ENCODE measurements around the gene ZFYVE21. TPM values are rescaled to one million over a fixed set of nuclear protein-coding genes. Genes with fewer than 3 reads are reported as not detected.

The ZFYVE21 gene
- total RNA-seq, 1 donor from 2014 or later = 44.0 TPM

GRCh38 chr14:103693515-103693914, 22.1 kb upstream of the ZFYVE21 start:
- TF ChIP-seq, protein P1, sequence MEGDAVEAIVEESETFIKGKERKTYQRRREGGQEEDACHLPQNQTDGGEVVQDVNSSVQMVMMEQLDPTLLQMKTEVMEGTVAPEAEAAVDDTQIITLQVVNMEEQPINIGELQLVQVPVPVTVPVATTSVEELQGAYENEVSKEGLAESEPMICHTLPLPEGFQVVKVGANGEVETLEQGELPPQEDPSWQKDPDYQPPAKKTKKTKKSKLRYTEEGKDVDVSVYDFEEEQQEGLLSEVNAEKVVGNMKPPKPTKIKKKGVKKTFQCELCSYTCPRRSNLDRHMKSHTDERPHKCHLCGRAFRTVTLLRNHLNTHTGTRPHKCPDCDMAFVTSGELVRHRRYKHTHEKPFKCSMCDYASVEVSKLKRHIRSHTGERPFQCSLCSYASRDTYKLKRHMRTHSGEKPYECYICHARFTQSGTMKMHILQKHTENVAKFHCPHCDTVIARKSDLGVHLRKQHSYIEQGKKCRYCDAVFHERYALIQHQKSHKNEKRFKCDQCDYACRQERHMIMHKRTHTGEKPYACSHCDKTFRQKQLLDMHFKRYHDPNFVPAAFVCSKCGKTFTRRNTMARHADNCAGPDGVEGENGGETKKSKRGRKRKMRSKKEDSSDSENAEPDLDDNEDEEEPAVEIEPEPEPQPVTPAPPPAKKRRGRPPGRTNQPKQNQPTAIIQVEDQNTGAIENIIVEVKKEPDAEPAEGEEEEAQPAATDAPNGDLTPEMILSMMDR (conservative IDR thresholded peaks at IDR 0.05) = no peak
- Mint-ChIP-seq H3K9me3 (no peaks in the 10 kb centered on the region), H3K27me3 (ENCODE audit: low read depth) (peaks cover 9% of the 10 kb centered on the region), H3K4me3 (no peak overlapping the region), H3K27ac (ENCODE audit: unreplicated experiment) (no peak overlapping the region), H3K36me3 (ENCODE audit: low read depth) (no peaks in the 10 kb centered on the region), H3K4me1 (peaks cover 22% of the 10 kb centered on the region)
- DNase-seq (ENCODE audit: low read depth, low spot score) = no peak

- peaks cover 22% of the 10 kb centered on the region for H3K4me1 Mint-ChIP-seq
- no peaks in the 10 kb centered on the region for H3K9me3 Mint-ChIP-seq
- H3K36me3 Mint-ChIP-seq (ENCODE audit: low read depth) = no peaks in the 10 kb centered on the region
- no peak overlapping the region for H3K4me3 Mint-ChIP-seq
- peaks cover 11% of the 10 kb centered on the region for H3K27me3 Mint-ChIP-seq (ENCODE audit: low read depth)
- no peak overlapping the region for H3K27ac Mint-ChIP-seq (ENCODE audit: unreplicated experiment)
- TF ChIP-seq, protein P1 (conservative IDR thresholded peaks at IDR 0.05) = no peak
- DNase-seq (ENCODE audit: low read depth, low spot score) = no peak
Observed at GRCh38 chr14:103694572-103695026, 21.0 kb upstream of the ZFYVE21 start.

- Mint-ChIP-seq H3K9me3 (no peaks in the 10 kb centered on the region), H3K36me3 (ENCODE audit: low read depth) (no peaks in the 10 kb centered on the region), H3K4me3 (peak overlapping the region; percentile 15), H3K27me3 (ENCODE audit: low read depth) (peaks cover 14% of the 10 kb centered on the region), H3K27ac (ENCODE audit: unreplicated experiment) (no peak overlapping the region), H3K4me1 (peaks cover 22% of the 10 kb centered on the region)
- TF ChIP-seq, protein P1 (conservative IDR thresholded peaks at IDR 0.05) = no peak
- no peak for DNase-seq (ENCODE audit: low read depth, low spot score)
Observed at GRCh38 chr14:103695296-103696069, 20.1 kb upstream of the ZFYVE21 start.

GRCh38 chr14:103696070-103696402, 19.6 kb upstream of the ZFYVE21 start:
- Mint-ChIP-seq H3K36me3 (ENCODE audit: low read depth) (no peaks in the 10 kb centered on the region), H3K4me3 (peak overlapping the region; percentile 51), H3K4me1 (peaks cover 22% of the 10 kb centered on the region), H3K27ac (ENCODE audit: unreplicated experiment) (no peak overlapping the region), H3K9me3 (no peaks in the 10 kb centered on the region), H3K27me3 (ENCODE audit: low read depth) (peaks cover 14% of the 10 kb centered on the region)
- DNase-seq (ENCODE audit: low read depth, low spot score) = no peak
- TF ChIP-seq, protein P1 (conservative IDR thresholded peaks at IDR 0.05) = no peak

DNA sequence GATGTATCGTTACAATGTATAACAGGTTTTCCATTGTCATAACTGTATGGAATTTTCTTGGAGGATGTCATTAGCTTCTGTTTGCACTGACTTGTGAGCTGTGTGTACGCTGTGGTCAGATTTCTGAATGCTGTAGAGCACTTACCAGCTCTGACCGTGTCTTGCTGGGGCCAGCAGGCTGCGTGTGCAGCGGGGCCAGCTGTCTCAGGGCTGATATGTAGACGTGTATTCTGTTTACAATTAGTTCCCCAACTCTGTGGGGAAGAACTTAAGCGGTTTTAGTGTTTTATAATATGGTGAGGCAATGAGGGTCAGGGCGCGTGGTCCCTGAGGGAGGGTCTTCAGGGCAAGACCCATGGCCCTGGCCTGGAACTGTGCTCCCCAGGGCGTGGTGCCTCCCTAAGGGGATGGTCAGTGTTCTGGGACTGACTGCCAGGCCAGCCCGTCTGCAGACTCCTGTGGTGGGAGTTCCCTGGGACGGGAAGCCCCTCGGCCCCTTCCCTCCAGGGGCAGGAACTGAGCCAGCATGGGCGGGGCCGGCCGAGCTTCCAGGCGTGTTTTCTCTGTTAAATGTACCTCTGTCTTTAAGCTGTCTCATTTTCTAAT, 19.0 kb upstream of the ZFYVE21 start:
- peak overlapping the region; percentile 51 for H3K4me3 Mint-ChIP-seq
- H3K27ac Mint-ChIP-seq (ENCODE audit: unreplicated experiment) = peak overlapping the region; percentile 12
- TF ChIP-seq, protein P1 (conservative IDR thresholded peaks at IDR 0.05) = no peak
- no peaks in the 10 kb centered on the region for H3K36me3 Mint-ChIP-seq (ENCODE audit: low read depth)
- DNase-seq (ENCODE audit: low read depth, low spot score) = no peak
- peaks cover 22% of the 10 kb centered on the region for H3K4me1 Mint-ChIP-seq
- H3K27me3 Mint-ChIP-seq (ENCODE audit: low read depth) = peaks cover 14% of the 10 kb centered on the region
- H3K9me3 Mint-ChIP-seq = no peaks in the 10 kb centered on the region

All from neural crest cell (in vitro differentiated cells).